H54 (cell line): ENCODE data around the gene BTBD3.

Experiments used
- DNase-seq: peaks from one replicate; pipeline ENCODE4 v3.0.0; 2011; ENCODE audit warnings: low spot score, mixed read lengths; ENCODE audit not compliant: insufficient read length
- FAIRE-seq: peaks from 3 replicates; lab custom pipeline; 2011; peaks lifted over from hg19 to GRCh38; lab: Jason Lieb, UNC
- POLR2A ChIP-seq: IDR thresholded peaks from 2 replicates; pipeline ENCODE4 v1.6.1; 2011; ENCODE audit warnings: low read depth, mild to moderate bottlenecking, low read length

The BTBD3 gene

DNA sequence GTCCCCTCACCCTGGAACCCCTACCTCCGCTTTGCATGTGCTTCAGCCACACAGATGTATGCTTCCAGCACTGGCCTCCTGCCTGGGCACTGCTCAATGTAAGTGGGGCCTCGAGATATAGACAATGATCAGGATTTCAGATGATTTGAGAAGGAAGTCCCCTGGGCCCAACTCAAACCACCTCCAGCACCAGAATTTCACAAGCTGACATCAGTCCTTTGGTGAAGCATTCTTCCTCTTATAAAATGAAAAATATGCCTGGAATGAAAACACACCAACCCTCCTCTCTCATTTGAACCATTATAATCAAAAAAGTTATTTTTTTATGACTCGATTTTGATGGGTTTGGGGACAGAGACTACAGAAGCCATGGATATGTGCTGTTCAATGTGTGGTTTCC is 48.5 kb downstream of the BTBD3 start:
- no peak for FAIRE-seq
- no peak for DNase-seq
- TF ChIP-seq POLR2A: no peak

DNA sequence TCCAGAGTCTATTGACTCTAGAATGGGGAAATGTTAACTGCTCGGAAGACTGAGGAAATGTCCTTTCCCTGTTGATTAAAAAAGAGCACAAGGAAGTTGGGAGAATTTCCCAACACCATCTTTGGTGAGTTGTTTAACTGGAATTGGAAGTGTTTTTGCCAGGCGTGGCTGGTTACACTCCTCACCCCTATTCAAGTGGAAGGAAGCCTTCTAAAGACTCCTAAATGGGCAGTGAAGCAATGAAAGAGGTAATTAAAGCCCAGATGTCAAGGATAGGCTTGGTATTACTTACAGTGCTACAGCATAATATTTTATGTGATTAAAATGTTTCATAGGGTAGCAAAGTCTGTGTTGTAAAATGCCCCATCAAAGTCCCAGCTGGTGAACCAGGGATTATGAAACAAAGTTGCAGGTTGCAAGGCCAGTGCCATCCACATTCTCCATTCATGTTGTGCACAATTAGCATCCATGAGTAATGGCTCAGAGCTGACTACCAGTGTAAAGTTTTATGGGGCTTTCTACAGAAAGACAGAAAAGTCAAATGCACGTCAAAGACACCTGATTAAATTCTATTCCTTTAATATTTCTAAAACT is 52.6 kb downstream of the BTBD3 start:
- no peak for DNase-seq
- FAIRE-seq: no peak

DNA sequence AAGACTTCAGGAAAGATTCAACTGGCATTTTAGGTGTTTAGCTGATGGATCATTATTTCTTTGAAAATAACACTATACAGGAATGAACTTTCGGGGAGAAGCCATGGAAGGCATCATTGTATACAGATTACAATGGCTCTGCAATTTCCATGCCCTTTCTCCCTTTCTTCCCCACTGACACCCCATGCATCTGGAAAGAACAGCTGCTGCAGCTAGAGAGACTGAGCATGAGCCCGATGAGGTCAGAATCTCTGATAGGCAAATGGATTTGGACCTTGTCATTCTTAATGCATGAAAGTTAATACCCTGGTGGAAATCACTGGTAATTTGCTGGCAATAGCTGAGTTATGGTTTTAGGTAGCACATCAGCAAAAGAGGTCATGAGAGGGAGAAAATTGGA is 54.8 kb downstream of the BTBD3 start:
- TF ChIP-seq POLR2A: no peak
- DNase-seq (no peak), FAIRE-seq (no peak)

More for the DNA sequence above, 52.6 kb downstream of the BTBD3 start:
- no peak for TF ChIP-seq POLR2A
